Keratinocyte (primary cell): ENCODE measurements around the gene EVI5L. TPM values are rescaled to one million over a fixed set of nuclear protein-coding genes. Genes with fewer than 3 reads are reported as not detected.

Source experiments
- DNase-seq: peaks from one replicate; pipeline ENCODE4 v3.0.0-alpha.2; 2011; ENCODE audit warnings: low read depth, missing footprints, low spot score
- FAIRE-seq: peaks from 2 replicates; lab custom pipeline; 2011; peaks lifted over from hg19 to GRCh38; lab: Jason Lieb, UNC
- H2AFZ ChIP-seq: 2 replicates; pipeline ENCODE4 v1.6.0; 2012; ENCODE audit warnings: low read length, control low read depth, inconsistent platforms; ENCODE audit not compliant: control insufficient read depth
- H3K27ac ChIP-seq: 2 replicates; pipeline ENCODE4 v1.5.1; 2011; ENCODE audit warnings: low read length; ENCODE audit not compliant: control insufficient read depth, insufficient read depth
- H3K27me3 ChIP-seq: 3 replicates; pipeline ENCODE4 v1.6.0; 2011; ENCODE audit warnings: low read length; ENCODE audit not compliant: control insufficient read depth, insufficient read depth; ENCODE audit errors: extremely low read depth
- H3K36me3 ChIP-seq, 2 experiments: 2 replicates in 1 of 2; 3 replicates in 1 of 2; pipeline ENCODE4 v1.5.1; 2011; ENCODE audit warnings: low read length in 2 of 2, mild to moderate bottlenecking in 1 of 2; ENCODE audit not compliant: control insufficient read depth in 2 of 2, insufficient read depth in 2 of 2; ENCODE audit errors: extremely low read depth in 1 of 2
- H3K4me1 ChIP-seq: 3 replicates; pipeline ENCODE4 v1.5.1; 2011; ENCODE audit warnings: low read length; ENCODE audit not compliant: control insufficient read depth, insufficient read depth; ENCODE audit errors: extremely low read depth
- H3K4me2 ChIP-seq: 3 replicates; pipeline ENCODE4 v1.6.0; 2011; ENCODE audit warnings: low read depth, low read length; ENCODE audit not compliant: control insufficient read depth, insufficient read depth; ENCODE audit errors: extremely low read depth
- H3K4me3 ChIP-seq, 3 experiments: fragments of 200-600 bp in 1 of 3; sonication (generic) in 1 of 3; 2 replicates in 2 of 3; 3 replicates in 1 of 3; pipeline ENCODE4 v1.5.1; 2011 to 2016; ENCODE audit warnings: low read length in 3 of 3, mild to moderate bottlenecking in 3 of 3, control low read depth in 2 of 3, inconsistent platforms in 1 of 3, low read depth in 1 of 3, mixed read lengths in 1 of 3, mixed run types in 1 of 3, moderate library complexity in 1 of 3; ENCODE audit not compliant: control insufficient read depth in 2 of 3, insufficient read depth in 2 of 3; ENCODE audit errors: extremely low read depth in 1 of 3
- H3K79me2 ChIP-seq: 2 replicates; pipeline ENCODE4 v1.6.0; 2012; ENCODE audit warnings: low read length; ENCODE audit not compliant: control insufficient read depth, insufficient read depth
- H3K9ac ChIP-seq: 3 replicates; pipeline ENCODE4 v1.6.0; 2011; ENCODE audit warnings: low read length; ENCODE audit not compliant: control insufficient read depth, insufficient read depth; ENCODE audit errors: extremely low read depth
- H3K9me1 ChIP-seq: 3 replicates; pipeline ENCODE4 v1.6.0; 2011; ENCODE audit warnings: low read length; ENCODE audit not compliant: control insufficient read depth, insufficient read depth; ENCODE audit errors: extremely low read depth
- H3K9me3 ChIP-seq: 2 replicates; pipeline ENCODE4 v1.5.1; 2012; ENCODE audit warnings: low read depth, low read length; ENCODE audit not compliant: control insufficient read depth
- H4K20me1 ChIP-seq: 3 replicates; pipeline ENCODE4 v1.6.0; 2011; ENCODE audit warnings: low read length; ENCODE audit not compliant: control insufficient read depth, insufficient read depth; ENCODE audit errors: extremely low read depth
- CTCF ChIP-seq, 3 experiments: IDR thresholded peaks in 1 of 3; conservative IDR thresholded peaks in 1 of 3; optimal IDR thresholded peaks in 1 of 3; 2 replicates in 2 of 3; 3 replicates in 1 of 3; pipeline versions ENCODE3 to v1.5.1; 2011; ENCODE audit warnings: low read length in 3 of 3, mild to moderate bottlenecking in 3 of 3, moderate library complexity in 2 of 3, control low read depth in 1 of 3, inconsistent platforms in 1 of 3; ENCODE audit not compliant: insufficient read depth in 2 of 3; ENCODE audit errors: extremely low read depth in 1 of 3
- EZH2 ChIP-seq: IDR thresholded peaks from one replicate; pipeline ENCODE4 v1.6.1; 2012; ENCODE audit warnings: inconsistent platforms, mild to moderate bottlenecking, low read length, moderate library complexity
- dilution Hi-C: fragments of 300-500 bp; cut with MboI; formaldehyde crosslinking; loops from one replicate; pipeline ENCODE4 v1.7.0; 2020; ENCODE audit warnings: low sequenced_read_pairs; ENCODE audit not compliant: extremely low pct_ligation_motif_present
- polyA plus RNA-seq, 5 experiments: library from polyadenylated mRNA; depleted of rRNA in 3 of 5; stranded (reverse) in 3 of 5; stranded (forward) in 1 of 5; unstranded in 1 of 5; fragments of >200 nt; gene quantifications; 1 replicate in 1 of 5; 2 replicates in 3 of 5; 3 replicates in 1 of 5; pipeline versions ENCODE4 v1.2.1 to v1.2.3, GENCODE V29; 2011 to 2012; ENCODE audit warnings: missing spikeins in 2 of 5, low read depth in 1 of 5, low replicate concordance in 1 of 5

The EVI5L gene
- polyA plus RNA-seq, 1 donor (not counting 4 experiments of a cell fraction or from before 2014, with no cell fraction given): 7.5 TPM

GRCh38 chr19:7861619-7862412, 31.8 kb downstream of the EVI5L start:
- Histone ChIP-seq H2AFZ (no peak overlapping the region), H3K27ac (no peak overlapping the region), H3K4me3 (no peak overlapping the region), H3K27me3 (no peaks in the 10 kb centered on the region), H3K4me1 (peaks cover 11% of the 10 kb centered on the region), H3K4me2 (peak overlapping the region; percentile 60), H3K9me1 (no peaks in the 10 kb centered on the region), H3K9ac (no peak overlapping the region), H3K79me2 (no peaks in the 10 kb centered on the region), H3K9me3 (no peaks in the 10 kb centered on the region), H4K20me1 (no peaks in the 10 kb centered on the region), H3K36me3 (peaks cover 0 to 8% of the 10 kb centered on the region in 2 experiments)
- dilution Hi-C loops: no loop called here
- peak in 1 of 3 experiments; percentile 24 for TF ChIP-seq CTCF (optimal IDR thresholded peaks at IDR 0.05 in 1 of 3, IDR thresholded peaks at IDR 0.05 in 1 of 3, conservative IDR thresholded peaks at IDR 0.05 in 1 of 3; ENCODE audit: extremely low read depth in 1 of 3, insufficient read depth in 2 of 3, low read length in 3 of 3)
- no peak for TF ChIP-seq EZH2
- DNase-seq (no peak), FAIRE-seq (no peak)

GRCh38 chr19:7862413-7862951, 32.5 kb downstream of the EVI5L start:
- H2AFZ ChIP-seq: no peak overlapping the region
- no peak for DNase-seq
- H3K9me3 ChIP-seq: no peaks in the 10 kb centered on the region
- TF ChIP-seq EZH2: no peak
- no peak for TF ChIP-seq CTCF (optimal IDR thresholded peaks at IDR 0.05 in 1 of 3, IDR thresholded peaks at IDR 0.05 in 1 of 3, conservative IDR thresholded peaks at IDR 0.05 in 1 of 3; ENCODE audit: extremely low read depth in 1 of 3, insufficient read depth in 2 of 3, low read length in 3 of 3)
- H3K4me1 ChIP-seq: peaks cover 11% of the 10 kb centered on the region
- no peak overlapping the region for H3K27ac ChIP-seq
- peaks cover 0 to 8% of the 10 kb centered on the region in 2 experiments for H3K36me3 ChIP-seq
- H4K20me1 ChIP-seq: no peaks in the 10 kb centered on the region
- no peaks in the 10 kb centered on the region for H3K27me3 ChIP-seq
- no peak overlapping the region for H3K4me3 ChIP-seq
- no peak for FAIRE-seq
- H3K9ac ChIP-seq: no peak overlapping the region
- peak overlapping the region; percentile 60 for H3K4me2 ChIP-seq
- no peaks in the 10 kb centered on the region for H3K9me1 ChIP-seq
- H3K79me2 ChIP-seq: no peaks in the 10 kb centered on the region
- dilution Hi-C loops: no loop called here
